HG03558 (cell line): ENCODE results near the gene SLCO4A1.

ENCODE experiments used
- ATAC-seq: cut with Tn5 transposase; IDR thresholded peaks from one replicate; pipeline ENCODE4 v1.9.1; 2021; ENCODE audit warnings: moderate number of reproducible peaks; ENCODE audit not compliant: unreplicated experiment; ENCODE audit errors: extremely low read depth

Gene SLCO4A1

GRCh38 chr20:62642051-62642665 is at the start of gene SLCO4A1:
Gene SLCO4A1, plus strand, starts transcription at chr20:62642503. Its CDS starts 13,952 bp downstream, at chr20:62656455.
- no peak for ATAC-seq

GRCh38 chr20:62592506-62593177 is 49.7 kb upstream of the SLCO4A1 start:
- ATAC-seq, result no peak

- ATAC-seq, result no peak
Observed at GRCh38 chr20:62593616-62594015, 48.7 kb upstream of the SLCO4A1 start.

- ATAC-seq, result no peak
Observed at GRCh38 chr20:62595069-62595468, 47.2 kb upstream of the SLCO4A1 start.

GRCh38 chr20:62595491-62595890 is 46.8 kb upstream of the SLCO4A1 start:
- no peak for ATAC-seq

GRCh38 chr20:62596486-62596885 is 45.8 kb upstream of the SLCO4A1 start:
- no peak for ATAC-seq

- no peak for ATAC-seq
Observed at GRCh38 chr20:62596921-62597320, 45.4 kb upstream of the SLCO4A1 start.

GRCh38 chr20:62597416-62598115 is 44.7 kb upstream of the SLCO4A1 start:
- ATAC-seq, result no peak

- no peak for ATAC-seq
Observed at GRCh38 chr20:62598761-62599194, 43.5 kb upstream of the SLCO4A1 start.

- no peak for ATAC-seq
Observed at GRCh38 chr20:62599216-62600110, 42.8 kb upstream of the SLCO4A1 start.

GRCh38 chr20:62601172-62601571 is 41.1 kb upstream of the SLCO4A1 start:
- ATAC-seq, result no peak

- no peak for ATAC-seq
Observed at GRCh38 chr20:62601714-62602113, 40.6 kb upstream of the SLCO4A1 start.

GRCh38 chr20:62602550-62602949 is 39.8 kb upstream of the SLCO4A1 start:
- ATAC-seq, result no peak

GRCh38 chr20:62603021-62603906 is 39.0 kb upstream of the SLCO4A1 start:
- no peak for ATAC-seq

GRCh38 chr20:62603907-62604785 is 38.2 kb upstream of the SLCO4A1 start:
- no peak for ATAC-seq

GRCh38 chr20:62604796-62605195 is 37.5 kb upstream of the SLCO4A1 start:
- ATAC-seq, result no peak

GRCh38 chr20:62605236-62605943 is 36.9 kb upstream of the SLCO4A1 start:
- ATAC-seq, result no peak

- ATAC-seq, result no peak
Observed at GRCh38 chr20:62606016-62606415, 36.3 kb upstream of the SLCO4A1 start.
